Fibroblast of peridontal ligament (primary cell): ENCODE measurements around the gene SLC35G2.
"Not testable (repeated sequence)": the region's sequence is repeated elsewhere in the genome, so short reads cannot be mapped to it uniquely, and the experiment has no call there.

Experiments
- DNase-seq: peaks from one replicate; pipeline ENCODE4 v3.0.0-alpha.2; 2010; ENCODE audit errors: extremely low read depth

Gene SLC35G2

DNA sequence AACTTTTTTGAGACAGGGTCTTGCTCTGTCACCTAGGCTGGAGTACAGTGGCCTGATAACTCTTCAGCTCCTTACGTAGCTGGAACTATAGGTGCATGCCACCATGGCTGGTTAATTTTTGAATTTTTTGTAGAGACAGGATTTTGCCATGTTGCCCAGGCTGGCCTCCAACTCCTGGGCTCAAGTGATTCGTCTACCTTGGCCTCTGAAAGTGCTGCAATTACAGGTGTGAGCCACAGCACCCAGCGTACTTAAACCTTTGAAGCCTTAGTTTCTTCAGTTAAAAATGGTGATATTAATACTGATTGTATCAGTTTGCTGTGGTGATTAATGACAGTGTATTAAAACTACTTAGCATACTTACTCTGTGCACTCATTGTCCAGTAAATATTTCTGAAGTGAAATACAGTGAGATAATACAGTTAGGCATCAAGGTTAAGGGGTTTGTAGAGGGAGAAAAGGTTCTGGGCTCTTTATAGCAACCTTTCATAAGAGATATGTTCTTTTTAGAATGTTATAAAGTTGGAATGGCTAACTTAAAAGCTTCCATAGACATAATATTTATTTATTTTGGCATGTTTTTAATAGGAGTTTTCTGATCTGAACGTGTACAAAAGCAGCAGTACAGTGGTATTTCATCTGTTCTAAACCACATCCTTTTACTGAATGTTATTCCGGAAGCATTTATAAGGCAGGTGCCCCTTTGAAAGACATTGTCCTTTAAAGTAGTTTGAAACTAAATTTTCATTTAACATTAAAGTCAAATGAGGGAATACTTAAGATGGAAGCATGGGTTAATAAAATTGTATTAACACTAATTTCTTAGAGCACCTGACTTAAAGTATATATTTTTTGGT is 66.7 kb downstream of the SLC35G2 start:
- no peak for DNase-seq

GRCh38 chr3:136889947-136890346 is 71.0 kb downstream of the SLC35G2 start:
- no peak for DNase-seq

GRCh38 chr3:136891934-136892855 is 73.3 kb downstream of the SLC35G2 start:
- DNase-seq: no peak

DNA sequence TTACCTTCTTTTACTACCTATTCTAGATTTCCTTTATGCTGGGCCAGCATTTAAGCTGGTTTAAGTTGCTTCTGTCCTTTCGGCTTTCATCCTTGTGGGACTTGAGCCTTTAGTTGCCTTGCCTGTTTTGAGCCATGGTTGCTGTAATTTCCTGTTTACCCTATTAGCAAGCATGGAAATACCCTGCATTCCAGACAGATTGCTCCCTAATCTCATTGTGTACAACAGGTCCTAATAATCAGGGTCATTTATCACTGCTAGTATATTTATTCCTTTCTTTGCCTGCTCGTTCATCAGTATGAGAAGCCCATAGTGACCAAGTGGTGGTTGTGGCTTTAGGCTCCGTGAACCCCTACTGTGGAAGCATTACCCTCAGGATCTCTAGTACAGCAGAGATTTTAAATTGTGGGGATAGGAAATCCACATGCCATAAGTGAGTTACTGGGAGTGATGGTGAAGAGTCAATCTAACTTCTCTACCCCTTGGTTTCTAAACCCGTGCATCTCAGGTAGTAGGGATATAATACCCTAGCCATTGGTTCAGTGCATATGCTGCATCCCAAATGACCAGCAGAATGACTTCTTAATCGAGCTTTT is 75.0 kb downstream of the SLC35G2 start:
- no peak for DNase-seq

- DNase-seq: not testable (repeated sequence)
Observed at GRCh38 chr3:136897171-136897570, 78.2 kb downstream of the SLC35G2 start.

GRCh38 chr3:136898549-136898948 is 79.6 kb downstream of the SLC35G2 start:
- DNase-seq: no peak

- DNase-seq: no peak
Observed at GRCh38 chr3:136898954-136899353, 80.0 kb downstream of the SLC35G2 start.

- DNase-seq: no peak
Observed at GRCh38 chr3:136899622-136900158, 80.8 kb downstream of the SLC35G2 start.

- not testable (repeated sequence) for DNase-seq
Observed at GRCh38 chr3:136900694-136901093, 81.8 kb downstream of the SLC35G2 start.

DNA sequence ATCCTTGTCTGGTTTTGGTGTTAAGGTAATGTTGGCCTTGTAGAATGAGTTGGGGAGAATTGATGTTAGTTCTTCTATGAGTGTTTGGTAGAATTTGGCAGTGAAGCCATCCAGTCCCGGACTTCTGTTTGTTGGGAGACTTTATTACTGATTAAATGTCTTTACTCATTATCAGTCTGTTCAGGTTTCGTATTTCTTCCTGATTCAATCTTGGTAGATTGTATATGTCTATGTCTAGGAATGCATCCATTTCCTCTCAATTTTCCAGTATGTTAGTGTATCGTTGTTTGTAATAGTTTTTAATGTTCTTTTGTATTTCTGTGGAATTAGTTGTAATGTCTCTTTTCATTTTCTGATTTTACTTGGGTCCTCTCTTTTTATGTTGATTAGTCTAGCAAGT is 82.5 kb downstream of the SLC35G2 start:
- DNase-seq: no peak

DNA sequence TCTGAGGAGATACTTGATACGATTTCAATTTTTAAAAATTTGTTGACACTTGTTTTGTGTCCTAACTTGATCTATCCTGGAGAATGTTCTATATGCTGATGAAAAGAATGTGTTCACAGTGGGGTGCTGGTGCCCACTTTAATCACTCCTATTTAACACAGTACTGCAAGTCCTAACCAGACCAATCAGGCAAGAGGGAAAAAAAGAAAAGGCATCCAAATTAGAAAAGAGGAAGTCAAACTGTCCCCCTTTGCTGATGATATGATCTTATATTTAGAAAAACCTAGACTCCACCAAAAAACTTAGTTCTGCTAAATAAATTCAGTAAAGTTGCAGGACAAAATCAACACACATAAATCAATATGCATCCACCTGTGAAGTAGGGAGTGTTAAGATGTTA is 83.6 kb downstream of the SLC35G2 start:
- DNase-seq: not testable (repeated sequence)

DNA sequence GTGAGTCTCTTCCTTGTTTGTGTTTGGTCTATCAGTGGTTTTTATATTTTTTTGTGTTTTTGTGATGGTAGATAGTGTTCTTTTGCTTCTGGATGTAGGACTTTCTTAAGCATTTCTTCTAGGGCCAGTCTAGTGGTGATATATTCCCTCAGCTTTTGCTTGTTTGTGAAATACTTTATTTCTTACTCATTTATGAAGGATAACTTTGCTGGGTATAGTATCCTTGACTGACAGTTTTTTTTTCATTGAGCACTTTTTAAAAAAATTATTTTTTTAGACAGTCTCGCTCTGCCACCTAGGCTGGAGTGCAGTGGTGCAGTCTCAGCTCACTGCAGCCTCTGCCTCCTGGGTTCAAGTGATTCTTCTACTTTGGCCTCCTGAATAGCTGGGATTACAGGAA is 85.0 kb downstream of the SLC35G2 start:
- no peak for DNase-seq

- no peak for DNase-seq
Observed at GRCh38 chr3:136904746-136905145, 85.8 kb downstream of the SLC35G2 start.
